LNCAP (cell line): Measurements from ENCODE around the gene EXD2.

ENCODE experiments used
- CTCF ChIP-seq: fragments of 450-650 bp; IDR thresholded peaks from 2 replicates; pipeline ENCODE4 v1.5.1; 2017; ENCODE audit warnings: mild to moderate bottlenecking

EXD2 gene

GRCh38 chr14:69260190-69260860, 69.0 kb downstream of the EXD2 start:
- no peak for TF ChIP-seq CTCF

- peak; percentile 82 for TF ChIP-seq CTCF
Observed at GRCh38 chr14:69260861-69261564, 69.7 kb downstream of the EXD2 start.

- TF ChIP-seq CTCF: no peak
Observed at GRCh38 chr14:69261761-69262331, 70.5 kb downstream of the EXD2 start.

- TF ChIP-seq CTCF: no peak
Observed at GRCh38 chr14:69262516-69262915, 71.2 kb downstream of the EXD2 start.

- no peak for TF ChIP-seq CTCF
Observed at GRCh38 chr14:69263364-69263763, 72.1 kb downstream of the EXD2 start.

GRCh38 chr14:69263771-69264170, 72.5 kb downstream of the EXD2 start:
- TF ChIP-seq CTCF: no peak

- no peak for TF ChIP-seq CTCF
Observed at GRCh38 chr14:69266572-69267345, 75.5 kb downstream of the EXD2 start.
